ENCODE measurements around the gene TMEM235. TPM values are rescaled to one million over a fixed set of nuclear protein-coding genes. Genes with fewer than 3 reads are reported as not detected.

TMEM235 gene
- total and polyA plus RNA-seq, 3 donors from 2014 or later, result not detected

DNA sequence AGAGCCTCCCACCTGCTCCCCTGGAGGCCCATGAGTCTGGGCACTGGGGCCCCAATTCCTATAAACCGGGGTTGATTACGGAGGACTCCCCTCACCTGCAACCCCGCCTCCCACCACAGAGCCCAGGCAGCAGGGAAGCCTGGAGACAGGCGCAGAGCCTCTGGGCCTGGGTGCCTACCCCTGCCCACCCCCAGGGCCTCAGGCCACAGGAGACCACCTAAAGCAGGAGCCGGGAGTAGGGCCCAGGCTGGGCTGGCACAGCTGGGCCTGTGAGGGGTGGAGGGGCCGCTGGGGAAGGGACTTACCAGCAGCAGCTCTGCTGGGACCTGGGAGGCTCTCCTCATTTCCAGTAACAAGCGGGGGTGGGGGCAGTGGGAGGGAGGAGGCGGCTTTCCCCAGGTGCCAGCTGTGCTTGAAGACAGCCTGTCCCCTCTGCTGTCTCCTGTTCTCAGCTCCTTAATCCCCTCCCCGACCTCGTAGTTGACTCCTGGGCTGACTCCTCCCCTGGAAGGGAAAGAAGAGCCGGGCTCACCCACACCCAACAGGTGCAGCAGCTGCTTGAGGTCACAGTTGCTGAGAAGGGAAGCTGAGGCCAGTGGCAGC lies 46.8 kb downstream of the TMEM235 start:
- Histone ChIP-seq H3K36me3 (ENCODE audit: low read depth, missing control alignments) (no peaks in the 10 kb centered on the region), H3K27ac (no peak overlapping the region), H3K9me3 (no peaks in the 10 kb centered on the region), H3K27me3 (no peaks in the 10 kb centered on the region), H3K4me3 (no peak overlapping the region), H3K4me1 (no peaks in the 10 kb centered on the region)
- DNase-seq, result no peak
- intact Hi-C loops (cut with DNase I; ENCODE audit: low total_unique reads), result no loop called here
- TF ChIP-seq POLR2A (IDR thresholded peaks at IDR 0.05) (no peak), CTCF (IDR thresholded peaks at IDR 0.05) (no peak)
- 68 to 90% methylated on average over 2 to 10 of the region's 11 CpGs for WGBS, 2 donors

DNA sequence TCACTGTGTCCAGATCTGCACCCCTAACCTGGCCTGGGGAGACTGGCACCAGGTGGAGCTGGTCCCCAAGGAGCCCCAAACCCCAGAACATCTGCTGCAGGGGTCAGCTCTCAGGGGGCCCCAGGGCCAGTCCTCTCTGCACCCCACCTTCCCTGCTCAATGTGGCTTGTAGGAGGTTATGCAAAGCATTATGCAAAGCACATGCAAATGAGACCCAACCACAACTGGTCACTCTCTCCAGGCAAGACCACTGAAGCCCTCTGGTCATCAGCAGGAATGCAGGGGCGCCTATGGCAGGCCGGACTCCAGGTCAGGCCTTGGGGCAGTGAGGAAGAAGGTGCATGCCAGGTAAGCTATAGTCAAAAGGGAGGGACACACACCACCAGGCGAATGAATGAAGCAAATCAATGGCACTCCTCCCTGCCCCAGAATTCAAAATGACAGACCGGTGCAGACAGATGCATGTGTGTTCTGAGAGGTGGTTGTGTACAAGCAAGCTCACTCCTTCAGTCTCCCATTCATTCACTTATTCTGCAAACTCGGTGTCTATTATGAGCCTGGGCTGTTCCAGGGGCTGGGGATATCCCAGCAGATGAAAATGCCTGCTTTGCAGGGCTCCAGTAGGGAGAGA lies 48.0 kb downstream of the TMEM235 start:
- H3K9me3 ChIP-seq, result no peaks in the 10 kb centered on the region
- TF ChIP-seq CTCF (IDR thresholded peaks at IDR 0.05) (no peak), POLR2A (IDR thresholded peaks at IDR 0.05) (no peak)

GRCh38 chr17:78281249-78281845 lies 49.9 kb downstream of the TMEM235 start:
- H3K9me3 ChIP-seq, result no peaks in the 10 kb centered on the region
- no peak for DNase-seq
- H3K4me1 ChIP-seq, result no peaks in the 10 kb centered on the region
- H3K4me3 ChIP-seq, result no peak overlapping the region
- no peaks in the 10 kb centered on the region for H3K27me3 ChIP-seq
- TF ChIP-seq POLR2A (IDR thresholded peaks at IDR 0.05) (no peak), CTCF (IDR thresholded peaks at IDR 0.05) (no peak)
- 86 to 89% methylated on average over 16 to 17 of the region's 17 CpGs for WGBS, 2 donors
- intact Hi-C loops (cut with DNase I; ENCODE audit: low total_unique reads), result no loop called here
- H3K36me3 ChIP-seq (ENCODE audit: low read depth, missing control alignments), result no peaks in the 10 kb centered on the region
- no peak overlapping the region for H3K27ac ChIP-seq

More for the DNA sequence above, 48.0 kb downstream of the TMEM235 start:
- H3K27ac ChIP-seq, result no peak overlapping the region
- no peaks in the 10 kb centered on the region for H3K4me1 ChIP-seq
- no peaks in the 10 kb centered on the region for H3K27me3 ChIP-seq
- no peak overlapping the region for H3K4me3 ChIP-seq
- WGBS, 2 donors, result 82 to 84% methylated on average over 5 of the region's 5 CpGs
- DNase-seq, result no peak
- no peaks in the 10 kb centered on the region for H3K36me3 ChIP-seq (ENCODE audit: low read depth, missing control alignments)
- intact Hi-C loops (cut with DNase I; ENCODE audit: low total_unique reads), result no loop called here

- no peaks in the 10 kb centered on the region for H3K36me3 ChIP-seq (ENCODE audit: low read depth, missing control alignments)
- H3K4me3 ChIP-seq, result no peak overlapping the region
- no peak for DNase-seq
- H3K9me3 ChIP-seq, result no peaks in the 10 kb centered on the region
- H3K27me3 ChIP-seq, result no peaks in the 10 kb centered on the region
- TF ChIP-seq POLR2A (IDR thresholded peaks at IDR 0.05), result no peak
- no peak for TF ChIP-seq CTCF (IDR thresholded peaks at IDR 0.05)
- WGBS, 2 donors, result 82 to 84% methylated on average over 10 of the region's 10 CpGs
- H3K4me1 ChIP-seq, result no peaks in the 10 kb centered on the region
- H3K27ac ChIP-seq, result no peak overlapping the region
- intact Hi-C loops (cut with DNase I; ENCODE audit: low total_unique reads), result no loop called here
Measured at GRCh38 chr17:78284146-78284545, 52.7 kb downstream of the TMEM235 start.
